Heart right ventricle (tissue), 16 donors: ENCODE results near the gene CCR5. TPM values are rescaled to one million over a fixed set of nuclear protein-coding genes. Genes with fewer than 3 reads are reported as not detected.

ENCODE experiments used
- ATAC-seq, 8 donors: fragments of 200-7000 bp; cut with Tn5 transposase; one replicate each; pipeline ENCODE4 v1.9.1; 2020; ENCODE audit warnings: mild to moderate bottlenecking in 8 of 8, moderate library complexity in 8 of 8, moderate number of reproducible peaks in 1 of 8
- DNase-seq, 2 donors: peaks; one replicate each; pipeline ENCODE4 v3.0.0-alpha.2; 2020
- H3K27ac ChIP-seq, 10 donors: fragments of 200-600 bp; sonication (generic) in 2 of 10; one replicate each; pipeline versions ENCODE4 v1.5.0 to v1.8.0; 2020 to 2022; ENCODE audit warnings: mild to moderate bottlenecking in 3 of 10
- H3K27me3 ChIP-seq, 7 donors: fragments of 200-600 bp; one replicate each; pipeline ENCODE4 v1.8.0; 2021 to 2022; ENCODE audit warnings: mild to moderate bottlenecking in 2 of 7
- H3K36me3 ChIP-seq, 9 donors: fragments of 200-600 bp; sonication (generic) in 1 of 9; one replicate each; pipeline versions ENCODE4 v1.5.0 to v1.8.0; 2020 to 2022; ENCODE audit warnings: mild to moderate bottlenecking in 2 of 9
- H3K4me1 ChIP-seq, 9 donors: fragments of 200-600 bp; sonication (generic) in 1 of 9; one replicate each; pipeline versions ENCODE4 v1.5.0 to v1.8.0; 2020 to 2022; ENCODE audit warnings: mild to moderate bottlenecking in 4 of 9
- H3K4me3 ChIP-seq, 10 donors: fragments of 200-600 bp; sonication (generic) in 2 of 10; one replicate each; pipeline versions ENCODE4 v1.5.0 to v1.8.0; 2020 to 2022; ENCODE audit warnings: mild to moderate bottlenecking in 7 of 10, moderate library complexity in 2 of 10
- H3K9me3 ChIP-seq, 11 donors: fragments of 200-600 bp in 10 of 11; sonication (generic) in 2 of 11; one replicate each; pipeline versions ENCODE4 v1.5.0 to v1.8.0; 2013 to 2022; ENCODE audit warnings: mild to moderate bottlenecking in 2 of 11, control low read depth in 1 of 11, moderate library complexity in 1 of 11
- CTCF ChIP-seq, 9 donors: fragments of 200-600 bp; sonication (generic) in 2 of 9; IDR thresholded peaks; one replicate each; pipeline versions ENCODE4 v1.5.0 to v1.8.0; 2021 to 2022; ENCODE audit warnings: antibody characterized with exemption in 9 of 9, mild to moderate bottlenecking in 5 of 9, moderate library complexity in 1 of 9
- WGBS, 2 donors: extraction: QIAGEN DNeasy Blood & Tissue Kit; methylation state at CpG; one replicate each; pipeline ENCODE4 v1.1.7; 2013; ENCODE audit warnings: inconsistent platforms in 1 of 2; 5-methylcytosine and 5-hydroxymethylcytosine counted together
- intact Hi-C, 10 donors: fragments of 100-400 bp; cut with DNase I; formaldehyde crosslinking; loops; one replicate each; pipeline versions ENCODE4 v1.11.1 to v1.14.2; 2022
- polyA plus RNA-seq, 2 donors: library from polyadenylated mRNA; stranded (reverse); fragments of 200-250 nt; gene quantifications; one replicate each; pipeline ENCODE4 v1.2.3, GENCODE V29; 2013
- total RNA-seq, 10 donors: library from RNA; stranded (reverse); fragmentation: NEBNext Ultra II Directional in 3 of 10; extraction: Animal tissue kit (Norgen Biotek cat#: 25700) in 3 of 10; gene quantifications; one replicate each; pipeline versions ENCODE4 v1.2.1 to v1.2.4, GENCODE V29; 2021 to 2023
- donor health status: Arrhythmogenic right ventricular cardiomyopathy.
- donor health status: ischemic (EF 13 %, LVEDD 7.1; RV severe dilation, severe dysfunction).
- donor health status: healthy with polysubstance abuse.
- donor health status: DM: no; HTN: yes; CAD: no.
- donor health status: DM: no; HTN: no; CAD: no.
- donor health status: ischemic (EF 25% LVEDD 6.9; RV normal size, moderate dysfunction).
- donor health status: ischemic (EF 25% LVEDD 5.7; RV mildly dilated, moderate dysfunction).
- donor health status: healthy.
- donor health status: DM: yes; HTN: yes; CAD: no.
- donor health status: Ischemic cardiomyopathy.
- donor health status: ischemic (EF 35%, LVEDD 5.7; RV mildly dilated, moderate dysfunction).
- donor health status: nonischemic (EF 11% LVEDD 7.7; RV severe dilation, severe dysfunction).
- donor health status: DM: yes; HTN: yes; CAD: no.
- donor health status: PGD.
- donor health status: ischemic (EF 29% LVEDD 5.4; RV normal size, mild dysfunction).
- donor health status: nonischemic (EF 23%, LVEDD 6.1; RV moderate dilation, normal function).

The CCR5 gene
- total and polyA plus RNA-seq, 12 donors: 0.17 to 7.2 (median 0.37) TPM

- intact Hi-C loops: no loop called here
- ATAC-seq (no peak), DNase-seq (no peak)
- Histone ChIP-seq H3K27ac (no peak overlapping the region), H3K4me3 (no peak overlapping the region), H3K9me3 (no peaks in the 10 kb centered on the region), H3K4me1 (peaks cover 0 to 55% (median 0%) of the 10 kb centered on the region in 9 donors), H3K27me3 (no peaks in the 10 kb centered on the region), H3K36me3 (no peaks in the 10 kb centered on the region)
- WGBS, 2 donors: 78 to 80% methylated on average over 7 of the region's 7 CpGs
- TF ChIP-seq CTCF (IDR thresholded peaks at IDR 0.05): no peak
Observed at GRCh38 chr3:46397111-46397510, 26.4 kb downstream of the CCR5 start.

GRCh38 chr3:46398186-46398955, 27.6 kb downstream of the CCR5 start:
- TF ChIP-seq CTCF (IDR thresholded peaks at IDR 0.05): no peak
- WGBS, 2 donors: 94 to 96% methylated on average over 6 of the region's 6 CpGs
- Histone ChIP-seq H3K4me3 (no peak overlapping the region), H3K27me3 (no peaks in the 10 kb centered on the region), H3K9me3 (no peaks in the 10 kb centered on the region), H3K36me3 (no peaks in the 10 kb centered on the region), H3K4me1 (peaks cover 0 to 51% (median 0%) of the 10 kb centered on the region in 9 donors), H3K27ac (no peak overlapping the region)
- no peak for ATAC-seq
- DNase-seq: no peak
- intact Hi-C loops: no loop called here

GRCh38 chr3:46399098-46399497, 28.4 kb downstream of the CCR5 start:
- no peak for DNase-seq
- Histone ChIP-seq H3K9me3 (no peaks in the 10 kb centered on the region), H3K27ac (peak overlapping the region in 1 of 10 donors; percentile 20), H3K36me3 (no peaks in the 10 kb centered on the region), H3K4me3 (no peak overlapping the region), H3K27me3 (no peaks in the 10 kb centered on the region), H3K4me1 (peaks cover 0 to 44% (median 0%) of the 10 kb centered on the region in 9 donors)
- no peak for TF ChIP-seq CTCF (IDR thresholded peaks at IDR 0.05)
- no peak for ATAC-seq
- intact Hi-C loops: no loop called here
- WGBS, 2 donors: 72 to 86% methylated on average over 2 of the region's 2 CpGs

- ATAC-seq: peak in 1 of 8 donors; percentile 18
- Histone ChIP-seq H3K36me3 (no peaks in the 10 kb centered on the region), H3K4me3 (no peak overlapping the region), H3K4me1 (peaks cover 0 to 42% (median 0%) of the 10 kb centered on the region in 9 donors), H3K9me3 (no peaks in the 10 kb centered on the region), H3K27me3 (no peaks in the 10 kb centered on the region), H3K27ac (peak overlapping the region in 1 of 10 donors; percentile 33)
- TF ChIP-seq CTCF (IDR thresholded peaks at IDR 0.05): no peak
- intact Hi-C loops: no loop called here
- WGBS, 2 donors: 54 to 55% methylated on average over 2 of the region's 2 CpGs
- no peak for DNase-seq
Observed at GRCh38 chr3:46399557-46399956, 28.8 kb downstream of the CCR5 start.
